CD4-positive, alpha-beta T cell treated with Interleukin-21 for 1 hour (primary cell): ENCODE results near the gene ADARB2.

ENCODE experiments used
- DNase-seq: peaks from one replicate; pipeline ENCODE4 v3.0.0-alpha.2; 2020

The ADARB2 gene

GRCh38 chr10:1209355-1209979 is 527.9 kb downstream of the ADARB2 start:
- no peak for DNase-seq

DNA sequence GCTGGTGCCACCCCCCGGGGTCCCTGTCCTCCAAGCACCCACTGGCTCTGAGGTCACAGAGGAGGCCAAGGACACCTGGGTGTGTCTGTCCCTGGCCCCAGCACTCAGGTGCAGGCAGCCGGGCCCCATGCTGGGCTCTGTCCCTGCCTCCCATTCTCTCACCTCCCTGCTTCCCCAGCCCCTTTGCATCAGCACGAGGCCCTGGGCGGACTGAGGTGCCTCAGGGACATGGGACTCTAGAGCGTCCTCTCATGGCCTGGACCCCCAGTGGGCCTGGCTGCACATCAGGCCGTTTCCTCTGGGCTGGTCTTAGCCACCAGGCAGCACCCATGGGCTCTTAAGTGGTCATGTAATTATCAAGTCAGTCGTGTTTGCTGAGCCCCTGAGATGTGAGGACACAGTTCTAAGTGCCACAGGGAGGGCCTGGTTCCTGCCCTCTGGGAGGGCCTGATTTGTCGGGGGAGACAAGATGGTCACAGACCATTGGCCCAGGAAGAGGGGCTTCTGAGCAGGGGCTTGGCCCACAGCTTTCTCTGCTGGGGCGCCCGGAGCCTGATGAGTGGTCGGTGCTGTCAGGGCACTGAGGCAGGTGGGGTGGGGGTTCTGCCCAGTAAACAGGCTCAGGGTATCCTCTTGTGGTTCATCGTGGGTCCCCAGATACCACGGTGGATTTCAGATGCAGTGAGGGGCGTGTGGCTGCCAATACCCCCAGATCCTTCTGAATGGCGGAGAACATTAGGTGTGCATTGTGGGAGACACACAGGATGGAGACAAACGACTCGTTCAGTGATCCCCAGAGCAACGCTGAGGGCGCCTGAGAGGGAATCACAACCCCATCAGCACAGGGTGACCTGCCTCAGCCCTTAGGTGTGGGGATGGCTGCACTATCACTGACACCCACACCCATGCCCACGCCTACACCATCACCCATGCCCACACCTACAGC is 528.7 kb downstream of the ADARB2 start:
- no peak for DNase-seq

- DNase-seq, result no peak
Observed at GRCh38 chr10:1206601-1207000, 530.7 kb downstream of the ADARB2 start.

GRCh38 chr10:1206101-1206500 is 531.2 kb downstream of the ADARB2 start:
- DNase-seq, result no peak

DNA sequence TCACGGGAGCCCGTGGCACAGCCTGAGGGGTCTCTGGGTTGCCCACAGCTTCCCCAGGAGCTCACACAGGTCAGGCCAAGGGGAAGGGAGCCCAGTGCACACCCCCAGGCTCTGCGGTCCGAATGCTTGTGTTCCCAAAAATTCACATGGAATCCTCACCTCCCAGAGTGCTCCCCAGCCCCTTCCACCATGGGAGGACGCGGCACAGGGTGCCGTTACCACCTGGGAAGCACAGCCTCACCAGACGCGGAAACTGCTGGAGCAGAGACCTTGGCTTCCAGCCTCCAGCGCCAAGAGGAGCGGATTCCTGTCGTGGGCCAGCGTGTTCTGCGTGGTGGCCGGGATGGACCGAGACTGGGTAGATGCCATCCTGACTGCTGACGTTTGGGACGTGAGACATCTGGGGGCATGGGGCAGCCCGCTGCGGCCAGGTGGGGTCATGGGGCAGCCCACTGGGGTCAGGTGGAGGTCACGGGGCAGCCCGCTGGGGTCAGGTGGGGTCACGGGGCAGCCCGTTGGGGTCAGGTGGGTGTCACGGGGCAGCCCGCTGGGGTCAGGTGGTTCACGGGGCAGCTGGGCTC is 531.8 kb downstream of the ADARB2 start:
- DNase-seq, result no peak

DNA sequence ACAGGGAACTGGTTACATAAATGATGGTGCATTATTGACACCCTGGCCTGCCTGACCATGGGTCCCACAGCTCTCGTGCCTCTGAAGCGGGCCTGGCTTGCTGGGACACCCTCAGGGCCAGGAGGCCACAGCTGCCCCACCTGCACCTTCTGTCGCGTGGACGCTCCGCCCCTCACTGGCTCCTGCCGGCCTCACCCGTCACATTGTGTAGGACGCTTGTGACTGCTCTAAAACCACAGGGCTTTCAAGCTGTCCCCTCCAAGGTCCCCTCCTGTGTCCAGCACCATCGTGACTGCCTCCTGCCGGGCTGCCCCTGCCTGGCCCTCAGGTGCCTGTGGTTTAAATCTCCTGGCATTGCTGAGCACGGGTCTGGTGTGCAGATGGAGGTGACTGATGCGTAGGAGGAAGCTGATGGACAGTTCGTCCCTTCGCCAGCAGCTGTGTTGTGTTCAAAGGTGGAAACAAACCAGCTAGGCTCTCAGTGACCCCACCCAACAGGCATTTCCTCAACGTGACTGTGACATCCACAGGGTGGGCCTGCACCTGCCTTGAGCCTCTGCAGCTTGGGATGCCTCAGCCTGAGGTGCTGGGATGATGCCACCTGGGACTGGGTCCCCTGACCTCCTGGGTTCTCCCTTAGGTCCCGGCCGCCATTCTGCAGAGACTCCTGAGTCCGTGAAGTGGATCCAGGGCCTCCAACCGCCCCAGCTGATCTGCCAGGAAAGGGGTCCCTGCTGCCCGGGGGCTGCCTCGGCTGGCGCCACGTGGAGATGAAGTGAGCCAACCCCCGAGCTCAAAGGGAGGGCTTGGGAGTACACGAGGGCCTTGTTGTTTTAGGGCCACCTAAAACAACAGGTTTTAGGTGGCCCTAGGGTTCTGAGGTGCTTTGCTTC is 532.6 kb downstream of the ADARB2 start:
- DNase-seq, result no peak

DNA sequence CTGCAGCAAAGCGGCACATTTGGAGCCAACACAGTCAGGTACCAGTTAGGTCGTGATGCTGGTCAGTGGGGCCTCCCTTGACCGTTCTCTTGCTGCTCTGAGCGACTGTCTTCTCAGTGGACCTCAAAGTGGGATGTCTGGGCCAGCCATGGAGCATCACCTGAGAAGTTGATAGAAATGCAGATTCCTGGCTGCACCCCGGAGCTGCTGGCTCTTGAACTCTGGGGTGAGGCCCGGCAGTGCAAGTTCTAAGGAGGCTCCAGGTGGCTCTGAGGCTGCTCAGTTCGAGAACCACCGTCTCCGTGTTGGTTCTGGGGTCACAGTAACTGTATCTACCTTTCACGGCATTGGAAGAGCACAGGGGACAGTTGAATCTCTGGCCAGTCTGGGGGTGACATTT is 533.6 kb downstream of the ADARB2 start:
- no peak for DNase-seq

GRCh38 chr10:1203216-1203615 is 534.1 kb downstream of the ADARB2 start:
- no peak for DNase-seq

- DNase-seq, result no peak
Observed at GRCh38 chr10:1202343-1202742, 535.0 kb downstream of the ADARB2 start.

DNA sequence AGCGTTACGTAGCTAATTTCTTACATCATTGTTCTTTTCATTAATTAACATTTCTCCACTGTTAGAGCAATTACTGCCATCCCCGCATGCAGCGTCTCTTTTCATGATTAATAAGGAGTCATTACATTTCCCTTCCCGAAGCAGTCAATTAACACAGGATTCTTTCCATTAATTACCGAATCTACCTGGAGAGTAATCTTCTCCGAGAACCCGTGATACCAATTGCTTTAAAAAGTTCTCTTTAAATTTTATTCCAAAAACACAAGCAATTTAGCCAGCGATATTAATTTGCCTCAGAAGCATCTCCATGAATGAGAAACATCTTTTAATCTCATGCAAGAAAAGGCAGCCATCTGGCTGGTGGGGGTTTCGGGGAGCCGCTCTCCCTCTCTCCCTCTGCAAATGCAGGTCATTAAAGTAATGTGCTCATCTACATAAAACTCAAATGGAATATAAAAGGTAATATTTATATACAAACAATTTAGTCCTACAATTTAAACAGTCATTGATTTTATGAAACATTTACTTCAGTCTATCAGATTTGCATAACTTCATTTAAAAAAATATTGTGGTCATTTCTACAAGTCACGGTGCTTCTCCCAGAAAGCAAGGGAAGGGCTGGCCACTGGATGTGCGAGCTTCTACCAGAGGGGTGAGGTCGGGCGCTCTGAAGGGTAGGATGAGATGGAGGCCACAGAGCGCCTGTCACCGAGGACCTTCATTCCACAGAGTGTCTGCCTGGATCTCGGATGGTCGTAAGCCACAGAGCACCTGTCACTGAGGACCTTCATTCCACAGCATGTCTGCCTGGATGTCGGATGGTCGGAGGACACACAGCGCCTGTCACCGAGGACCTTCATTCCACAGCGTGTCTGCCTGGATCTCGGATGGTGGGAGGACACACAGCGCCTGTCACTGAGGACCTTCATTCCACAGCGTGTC is 536.2 kb downstream of the ADARB2 start:
- no peak for DNase-seq

DNA sequence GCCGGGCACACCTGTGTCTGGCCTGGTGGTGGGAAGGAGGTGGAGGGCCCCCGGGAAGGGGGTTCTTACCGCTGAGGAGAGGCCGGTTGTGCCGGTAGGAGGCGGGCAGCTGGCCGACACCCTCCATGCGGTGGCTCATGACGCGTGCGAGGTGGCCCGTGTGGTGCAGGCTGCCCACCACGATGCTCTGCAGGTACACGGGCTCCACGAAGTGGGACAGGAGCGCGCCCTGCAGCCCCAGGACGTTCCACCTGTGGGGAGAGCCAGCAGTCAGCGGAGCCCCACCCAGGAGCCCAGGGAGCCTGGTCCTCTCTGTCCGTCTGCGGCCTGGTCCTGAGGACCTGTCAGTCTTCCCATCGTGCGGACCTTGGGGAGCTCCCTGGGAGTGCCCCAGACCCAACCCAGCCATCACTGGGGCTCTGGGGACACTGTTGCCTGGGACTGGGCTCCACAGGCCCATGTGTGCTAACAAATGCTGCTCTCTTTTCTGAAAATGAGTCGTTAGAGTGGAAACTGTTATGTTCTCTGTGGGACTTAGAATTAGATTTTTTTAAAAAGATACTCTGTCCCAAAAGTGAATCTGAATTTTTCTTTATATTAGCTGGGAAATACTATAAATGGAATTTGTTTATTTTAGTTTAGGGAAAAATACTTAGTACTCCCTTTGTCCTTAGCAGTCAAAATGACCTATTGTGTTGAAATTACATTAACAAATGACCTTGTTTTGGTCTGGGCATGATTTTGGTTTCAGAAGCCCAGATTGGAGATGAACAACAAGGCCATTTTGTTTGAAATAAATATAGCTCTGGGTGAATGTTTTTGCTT is 537.2 kb downstream of the ADARB2 start:
- DNase-seq, result no peak

GRCh38 chr10:1199345-1199673 is 538.0 kb downstream of the ADARB2 start:
- DNase-seq, result no peak

DNA sequence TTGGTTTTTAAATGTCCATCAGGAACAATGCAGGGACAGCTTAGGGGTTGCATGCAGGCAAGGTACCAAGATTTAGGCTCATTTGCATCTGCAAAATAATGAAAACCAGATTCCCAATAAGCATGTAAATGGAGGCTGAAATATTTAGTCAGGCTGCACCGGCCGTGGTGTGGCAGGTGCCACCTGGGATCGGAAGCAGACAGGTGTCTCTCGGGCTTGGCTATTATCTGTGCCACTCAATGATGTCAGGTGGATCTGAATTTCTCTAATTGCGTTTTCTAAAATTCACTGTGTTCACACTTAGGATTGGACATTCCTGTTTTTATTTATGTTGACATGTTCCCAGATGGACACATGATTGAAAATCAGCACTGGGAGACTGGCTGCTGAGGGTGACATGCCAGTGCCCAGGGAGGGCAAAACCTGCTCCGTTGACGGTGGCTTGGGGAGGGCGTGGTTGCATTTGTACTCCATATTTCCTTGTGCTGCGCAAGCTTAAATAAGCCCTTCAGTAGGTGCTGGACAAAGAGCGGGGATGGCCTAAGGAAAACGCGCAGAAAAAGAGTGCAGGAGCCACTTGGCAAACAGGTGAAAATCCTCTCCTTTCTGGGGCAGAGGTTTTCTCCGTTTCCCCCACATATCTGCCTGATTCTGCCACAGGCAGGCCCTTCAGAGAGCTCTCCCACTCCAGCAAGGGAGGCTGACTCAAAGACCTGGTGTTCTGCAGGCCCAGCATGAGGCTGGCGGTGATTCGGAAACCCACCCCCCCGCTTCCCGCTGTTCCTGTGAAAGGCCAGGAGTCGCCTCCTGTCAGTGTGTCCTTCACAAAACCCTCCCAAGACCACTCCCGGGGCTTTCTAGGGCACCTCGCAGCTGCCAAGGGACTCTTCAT is 538.6 kb downstream of the ADARB2 start:
- no peak for DNase-seq

- no peak for DNase-seq
Observed at GRCh38 chr10:1197384-1197783, 539.9 kb downstream of the ADARB2 start.

GRCh38 chr10:1196656-1197055 is 540.7 kb downstream of the ADARB2 start:
- DNase-seq, result no peak

DNA sequence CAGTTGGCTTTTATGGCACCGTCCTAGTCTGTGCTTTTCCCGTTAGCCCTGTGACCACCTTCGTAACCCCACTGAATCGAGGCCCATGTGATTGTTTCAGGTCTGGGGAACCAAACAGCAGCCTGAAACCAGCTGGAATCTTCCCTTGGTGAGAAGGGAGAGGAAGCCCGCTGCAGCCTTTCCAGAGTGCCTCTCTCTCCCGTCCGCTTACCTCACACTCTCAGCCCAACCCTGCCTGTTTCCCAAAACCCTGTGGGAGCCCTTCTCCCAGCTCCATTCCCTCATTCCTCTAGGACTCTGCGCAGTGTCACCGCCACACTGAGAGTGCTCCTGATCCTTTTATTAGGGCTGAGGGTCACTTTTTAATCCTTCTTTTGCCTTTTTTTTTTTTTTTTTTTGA is 541.5 kb downstream of the ADARB2 start:
- no peak for DNase-seq

GRCh38 chr10:1194161-1194560 is 543.2 kb downstream of the ADARB2 start:
- no peak for DNase-seq

- DNase-seq, result no peak
Observed at GRCh38 chr10:1193561-1193960, 543.8 kb downstream of the ADARB2 start.

- no peak for DNase-seq
Observed at GRCh38 chr10:1191752-1192151, 545.6 kb downstream of the ADARB2 start.
